ENCODE results near the gene CARS2.
"Not testable (repeated sequence)": the region's sequence is repeated elsewhere in the genome, so short reads cannot be mapped to it uniquely, and the experiment has no call there.

Gene CARS2

GRCh38 chr13:110706570-110707372 is 855 bp upstream of the CARS2 start:
- DNase-seq, result no peak

- DNase-seq, result no peak
These were observed 525 bp downstream of the CARS2 start for GRCh38 chr13:110705356-110705825.

DNA sequence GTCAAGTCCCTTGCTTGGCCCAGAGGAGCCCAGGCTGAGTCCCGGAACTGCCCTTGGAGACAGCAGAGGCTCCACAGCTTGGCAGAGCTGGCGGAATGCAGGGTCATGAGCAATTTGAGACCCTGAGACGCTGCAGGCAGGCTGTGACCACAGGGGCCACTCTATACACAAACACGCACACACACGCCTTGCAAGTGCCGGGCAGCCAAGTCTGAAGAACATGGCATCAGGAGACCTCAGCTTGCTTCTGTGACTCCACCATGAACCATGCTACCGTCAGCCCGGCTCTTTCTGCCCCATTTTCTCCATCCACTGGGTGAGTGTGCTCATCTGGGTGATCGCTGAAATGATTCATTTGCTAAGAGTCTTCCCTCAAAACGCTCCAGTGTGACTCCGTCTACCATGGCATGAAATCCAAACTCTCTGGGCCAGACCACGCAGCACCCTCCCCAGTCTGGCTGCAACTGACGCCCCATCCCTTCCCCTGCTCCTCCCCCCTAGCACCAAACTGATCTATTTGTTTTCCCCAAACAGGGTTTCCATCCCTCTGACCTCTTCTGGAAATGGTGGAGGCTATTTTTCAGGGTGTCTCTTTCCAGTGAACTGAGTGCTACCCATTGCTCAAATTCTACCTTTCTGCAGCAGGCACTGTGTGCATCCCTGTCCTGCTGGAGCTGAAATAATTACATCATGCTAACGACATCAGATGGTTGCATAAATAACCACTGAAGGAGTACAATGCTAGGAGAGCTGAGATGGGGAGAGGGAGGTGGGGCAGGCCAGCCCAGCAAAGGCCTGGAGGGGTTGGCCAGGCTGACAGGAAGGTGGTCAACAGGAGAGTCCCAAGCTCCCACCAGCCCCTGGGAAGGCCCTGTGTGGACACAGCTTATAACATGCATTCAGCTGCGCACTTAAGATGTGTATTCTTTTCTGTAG is 3.1 kb downstream of the CARS2 start:
- no peak for DNase-seq

DNA sequence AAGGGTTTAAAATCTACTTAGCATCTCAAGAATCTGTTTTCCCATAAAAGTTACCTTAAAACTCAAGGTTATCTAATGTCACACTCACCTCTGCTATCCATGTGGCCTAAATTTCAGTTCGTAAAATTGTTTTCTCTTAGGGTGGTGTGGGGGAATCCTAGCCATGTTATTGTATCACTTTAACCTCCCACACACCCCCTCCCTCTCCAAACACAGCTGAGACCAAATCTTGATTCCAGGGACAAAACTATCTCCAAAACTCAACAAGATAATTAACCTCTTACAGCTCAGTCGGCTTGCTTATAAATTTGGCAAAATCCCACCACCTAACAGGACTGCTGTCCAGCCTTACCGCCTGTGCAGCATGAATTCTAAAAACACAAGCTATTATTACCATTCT is 3.8 kb downstream of the CARS2 start:
- no peak for DNase-seq

DNA sequence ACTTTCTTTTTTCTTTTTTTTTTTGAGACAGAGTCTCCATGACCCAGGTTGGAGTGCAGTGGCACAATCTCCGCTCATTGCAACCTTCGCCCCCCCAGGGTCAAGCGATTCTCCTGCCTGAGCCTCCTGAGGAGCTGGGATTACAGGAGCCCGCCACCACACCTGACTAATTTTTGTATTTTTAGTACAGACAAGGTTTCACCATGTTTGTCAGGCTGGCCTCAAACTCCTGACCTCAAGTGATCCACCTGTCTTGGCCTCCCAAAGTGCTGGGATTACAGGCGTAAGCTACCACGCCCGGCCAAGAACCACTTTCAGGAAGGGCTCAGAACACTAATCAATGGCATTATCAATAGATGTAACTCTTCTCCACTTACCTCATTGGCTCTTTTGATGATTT is 4.9 kb downstream of the CARS2 start:
- not testable (repeated sequence) for DNase-seq

GRCh38 chr13:110700641-110701040 is 5.3 kb downstream of the CARS2 start:
- no peak for DNase-seq

GRCh38 chr13:110700186-110700585 is 5.7 kb downstream of the CARS2 start:
- DNase-seq, result no peak

DNA sequence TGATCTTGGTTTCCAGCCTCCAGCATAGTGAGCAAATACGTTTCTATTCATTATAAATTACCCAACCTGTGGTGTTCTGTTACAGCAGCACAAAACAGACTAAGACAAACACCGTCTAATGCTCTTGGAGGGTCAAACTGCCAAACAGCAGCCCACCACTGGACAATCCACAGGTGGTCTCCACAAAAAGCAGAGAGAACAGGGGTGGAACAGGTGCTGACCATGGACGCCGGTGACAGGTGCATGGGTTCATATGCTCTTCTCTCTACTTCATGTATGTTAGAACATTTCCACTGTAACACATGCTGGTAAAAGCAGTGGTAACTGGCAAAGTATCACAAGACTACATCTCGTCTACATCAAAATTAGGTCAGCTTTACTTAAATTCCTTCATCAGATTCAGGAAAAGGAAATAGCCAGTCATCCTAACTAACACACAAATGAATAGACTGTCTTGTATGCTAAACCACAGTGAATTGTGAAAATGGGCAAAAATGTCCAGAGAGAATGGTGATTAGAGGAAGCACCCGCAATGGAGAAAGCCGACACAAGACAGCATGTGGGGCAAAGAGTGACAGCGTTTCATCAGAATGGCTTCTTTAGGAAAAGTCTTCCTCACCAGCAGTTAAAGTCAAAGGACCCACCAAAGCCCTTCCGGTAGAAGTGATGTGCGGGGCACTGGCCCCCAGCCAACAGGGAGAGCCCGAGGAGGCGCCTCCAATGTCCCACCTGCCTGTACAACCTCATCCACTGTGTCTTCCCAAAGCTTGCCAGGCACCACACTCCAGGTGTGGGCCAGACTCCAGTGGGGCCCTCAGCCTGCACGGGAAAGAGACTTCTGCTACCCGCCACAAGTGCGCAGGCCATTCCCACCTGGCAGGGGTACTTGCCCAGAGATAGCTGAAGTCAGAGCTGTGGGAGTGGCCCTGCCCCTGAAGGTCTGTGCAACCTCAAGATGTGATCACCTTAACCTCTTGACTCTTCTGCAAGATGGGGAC is 6.5 kb downstream of the CARS2 start:
- no peak for DNase-seq

- no peak for DNase-seq
These were observed 7.2 kb downstream of the CARS2 start for GRCh38 chr13:110698689-110699088.

- DNase-seq, result no peak
These were observed 8.1 kb downstream of the CARS2 start for GRCh38 chr13:110697842-110698241.

- no peak for DNase-seq
These were observed 9.1 kb downstream of the CARS2 start for GRCh38 chr13:110696776-110697175.

- DNase-seq, result not testable (repeated sequence)
These were observed 10.1 kb downstream of the CARS2 start for GRCh38 chr13:110695774-110696173.

DNA sequence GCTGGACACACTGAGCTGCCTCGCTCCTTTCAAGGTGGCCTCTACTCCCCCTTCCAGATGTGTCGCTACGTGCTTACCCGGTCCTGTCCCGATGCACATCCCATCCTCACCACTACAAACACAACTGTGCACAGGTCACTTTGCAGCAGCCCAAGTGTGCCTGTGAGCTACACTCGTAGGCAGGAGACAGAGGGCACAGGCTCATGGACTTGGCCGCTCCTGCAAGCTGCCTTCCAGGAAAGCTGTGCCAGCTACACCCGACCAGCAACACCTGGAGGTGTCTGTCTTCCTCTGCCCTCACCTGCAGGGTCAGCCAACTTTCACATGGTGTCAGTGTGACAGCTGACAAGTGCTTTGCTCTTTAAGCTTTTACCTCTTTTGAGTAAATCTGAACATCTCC is 15.4 kb downstream of the CARS2 start:
- DNase-seq, result no peak

DNA sequence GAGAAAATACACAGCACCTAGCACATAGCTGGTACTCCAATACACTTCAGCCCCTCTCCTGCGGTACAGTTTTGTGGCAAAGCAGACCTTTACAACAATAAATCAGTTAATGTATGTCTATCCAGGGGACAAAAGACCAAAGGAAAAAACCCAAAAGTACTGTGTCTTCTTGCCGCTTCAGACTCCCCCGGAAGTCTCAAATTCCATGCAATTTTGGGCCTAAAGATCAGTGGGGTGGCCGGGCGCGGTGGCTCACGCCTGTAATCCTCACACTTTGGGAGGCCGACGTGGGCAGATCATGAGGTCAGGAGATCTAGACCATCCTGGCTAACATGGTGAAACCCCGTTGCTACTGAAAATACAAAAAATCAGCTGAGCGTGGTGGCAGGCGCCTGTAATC is 16.2 kb downstream of the CARS2 start:
- DNase-seq, result no peak

DNA sequence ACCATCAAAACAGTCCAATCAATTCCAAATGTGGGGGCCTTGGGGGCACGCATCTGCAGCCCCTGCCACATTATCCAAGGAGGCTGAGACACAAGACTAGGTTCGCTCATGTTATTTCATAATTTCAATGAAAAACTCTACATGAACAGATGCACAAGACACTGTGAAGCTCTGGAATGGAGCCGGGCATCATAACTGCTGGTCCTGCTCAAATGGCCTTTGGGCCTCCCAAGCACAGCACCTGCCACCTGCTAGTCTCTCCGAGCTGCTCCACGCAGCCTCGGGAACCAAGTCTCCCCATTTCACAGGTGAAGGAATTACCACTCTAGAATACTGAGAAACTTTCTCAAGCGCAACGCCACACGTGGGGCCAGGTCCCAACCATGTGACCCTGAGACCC is 16.9 kb downstream of the CARS2 start:
- no peak for DNase-seq

- DNase-seq, result no peak
These were observed 18.2 kb downstream of the CARS2 start for GRCh38 chr13:110687736-110688135.

- DNase-seq, result no peak
These were observed 20.5 kb downstream of the CARS2 start for GRCh38 chr13:110685305-110686020.

- no peak for DNase-seq
These were observed 21.4 kb downstream of the CARS2 start for GRCh38 chr13:110684388-110685056.

- DNase-seq, result no peak
These were observed 22.0 kb downstream of the CARS2 start for GRCh38 chr13:110683921-110684320.

DNA sequence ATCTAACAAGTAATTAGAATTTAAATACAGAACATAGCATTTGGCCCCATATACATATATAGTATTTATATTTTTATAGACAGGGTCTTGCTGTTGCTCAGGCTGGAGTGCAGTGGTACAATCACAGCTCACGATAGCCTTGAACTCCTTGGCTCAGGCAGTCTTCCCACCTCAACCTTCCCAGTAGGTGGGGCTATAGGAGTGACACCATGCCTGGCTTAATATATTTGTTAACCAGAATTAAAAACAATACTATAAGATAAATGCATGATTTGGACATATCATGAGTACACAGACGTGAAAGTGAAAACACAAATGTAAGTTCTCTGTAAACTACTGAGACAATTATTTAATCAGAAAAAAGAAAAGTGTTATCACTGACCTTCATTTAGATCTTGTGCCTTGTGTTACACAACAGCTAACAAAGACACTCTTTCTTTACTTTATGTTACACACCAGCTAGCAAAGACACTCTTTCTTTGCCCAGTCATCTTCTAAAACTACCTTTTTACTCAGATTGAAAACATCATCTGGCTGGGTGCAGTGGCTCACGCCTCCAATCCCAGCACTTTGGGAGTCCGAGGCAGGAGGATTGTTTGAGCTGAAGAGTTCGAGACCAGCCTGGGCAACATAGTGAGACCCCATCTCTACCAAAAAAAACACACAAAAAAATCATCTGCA is 22.6 kb downstream of the CARS2 start:
- no peak for DNase-seq

GRCh38 chr13:110682746-110683145 is 23.2 kb downstream of the CARS2 start:
- no peak for DNase-seq
